ENCODE data around the gene TNFAIP8L2. TPM values are rescaled to one million over a fixed set of nuclear protein-coding genes. Genes with fewer than 3 reads are reported as not detected.
"Not testable (repeated sequence)": the region's sequence is repeated elsewhere in the genome, so short reads cannot be mapped to it uniquely, and the experiment has no call there.

The TNFAIP8L2 gene
- polyA plus RNA-seq, 2 of the 4 experiments (the other 2 are of a cell fraction): not detected

DNA sequence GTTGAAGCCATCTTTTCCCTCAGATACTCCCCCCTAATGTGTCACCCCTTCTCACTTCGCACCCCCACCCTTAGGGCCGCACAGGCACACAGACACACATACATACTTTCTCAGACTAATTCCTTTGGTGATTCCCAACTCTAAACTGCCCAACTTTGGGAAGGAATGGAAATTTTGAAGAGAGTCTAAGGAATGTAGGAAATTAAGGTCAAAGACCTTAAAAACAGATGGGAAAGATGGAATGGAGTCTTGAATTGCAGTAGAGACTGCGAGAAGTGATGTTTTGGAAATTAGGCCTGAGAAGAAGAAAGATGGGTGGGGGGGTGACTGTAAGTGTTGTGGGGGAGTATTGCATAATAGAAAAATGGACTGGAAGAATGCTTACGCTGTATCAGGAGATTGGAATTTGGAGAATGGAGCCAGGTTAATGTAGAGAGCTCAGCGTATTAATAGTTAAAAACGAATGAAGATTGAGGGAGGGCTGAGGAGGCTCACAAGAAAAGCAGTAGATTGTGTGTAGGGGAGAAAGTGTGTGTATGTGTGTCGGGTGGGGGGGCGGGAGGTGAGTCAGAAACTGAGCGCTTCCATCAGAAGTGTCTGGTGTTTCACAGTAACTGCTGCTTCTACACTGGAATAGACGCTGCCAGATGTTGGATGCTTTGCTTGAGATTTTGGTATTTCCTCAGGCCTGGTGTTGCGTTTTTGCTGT is 43.6 kb downstream of the TNFAIP8L2 start:
- TF ChIP-seq FOSL2 (IDR thresholded peaks at IDR 0.05): no peak
- TF ChIP-seq FOSL2 (CRISPR knock-in tag; IDR thresholded peaks at IDR 0.05): peak; percentile 34
- 0 out of 2 replicates have a peak, but pooled peaks have one; percentile 13 for TF ChIP-seq HOXA7 (CRISPR knock-in tag; IDR thresholded peaks at IDR 0.05)
- TF ChIP-seq GATA3 (IDR thresholded peaks at IDR 0.05; ENCODE audit: borderline replicate concordance): no peak
- peak; percentile 71 to 89 for TF ChIP-seq CEBPB (IDR thresholded peaks at IDR 0.05)
- Histone ChIP-seq H3K4me1 (peaks cover 23% of the 10 kb centered on the region), H3K4me2 (peak overlapping the region; percentile 87), H3K9me3 (no peaks in the 10 kb centered on the region), H3K27ac (peak overlapping the region; percentile 95), H3K4me3 (peak overlapping the region; percentile 78)
- ATAC-seq (no peak), DNase-seq (ENCODE audit: low read depth in 1 of 2, low spot score in 1 of 2) (peak; percentile 46 to 54), FAIRE-seq (no peak)
- POLR2A ChIA-PET: interaction anchor here (1.8 kb wide), 1 partner anchor 10 kb away, joined by 4 read pairs; the partner anchor contains the start of gene VPS72
- CTCF ChIA-PET: interaction anchor here (0.6 to 5.8 kb wide), 5 partner anchors 11 to 141 kb away, joined by 3 to 48 read pairs (median 3); partner anchors contain the start of gene VPS72
- 6% methylated on average over 10 of the region's 11 CpGs for WGBS (ENCODE audit: missing lambda C conversion rate)

GRCh38 chr1:151205381-151205965 is 49.0 kb downstream of the TNFAIP8L2 start:
- H3K27ac ChIP-seq; FAIRE-seq; H3K4me2 ChIP-seq; DNase-seq (ENCODE audit: low read depth in 1 of 2, low spot score in 1 of 2); H3K4me3 ChIP-seq; ATAC-seq; H3K9me3 ChIP-seq: not testable (repeated sequence)
- ChIA-PET CTCF (interaction anchor here (1.1 to 1.6 kb wide), 2 partner anchors 46 to 108 kb away, joined by 3 read pairs; no protein-coding TSS in a partner anchor), POLR2A (interaction anchor here (0.7 kb wide), 1 partner anchor 13 kb away, joined by 4 read pairs; no protein-coding TSS in a partner anchor)
- peaks cover 11% of the 10 kb centered on the region; the same call in 1 of the 3 replicates for H3K4me1 ChIP-seq
- WGBS (ENCODE audit: missing lambda C conversion rate): 91% methylated on average over 12 of the region's 12 CpGs

Other genes with a start within 250 kb of the TNFAIP8L2 start
- 48.8 and 56.9 TPM in 2 replicates for gene SETDB1, start 230.3 kb upstream of the TNFAIP8L2 start, polyA plus RNA-seq (2011; rRNA removed)
- 25.1 to 27.6 TPM (median 25.2 TPM) in 3 replicates for gene SETDB1, start 230.3 kb upstream of the TNFAIP8L2 start, polyA plus RNA-seq (2017; fragmentation: RNase III; extraction: RNeasy Plus Mini Kit Qiagen cat#74134 plus additional on column Dnase treatment)
- gene CERS2, start 181.8 kb upstream of the TNFAIP8L2 start, polyA plus RNA-seq (2011; rRNA removed): 356 and 395 TPM in 2 replicates
- 183 to 196 TPM (median 196 TPM) in 3 replicates for gene CERS2, start 181.8 kb upstream of the TNFAIP8L2 start, polyA plus RNA-seq (2017; fragmentation: RNase III; extraction: RNeasy Plus Mini Kit Qiagen cat#74134 plus additional on column Dnase treatment)
- gene ANXA9, start 174.4 kb upstream of the TNFAIP8L2 start, polyA plus RNA-seq (2011; rRNA removed): 2.2 and 3.3 TPM in 2 replicates
- 1.5 to 2.1 TPM (median 1.7 TPM) in 3 replicates for gene ANXA9, start 174.4 kb upstream of the TNFAIP8L2 start, polyA plus RNA-seq (2017; fragmentation: RNase III; extraction: RNeasy Plus Mini Kit Qiagen cat#74134 plus additional on column Dnase treatment)
- gene MINDY1, start 149.7 kb upstream of the TNFAIP8L2 start, polyA plus RNA-seq (2011; rRNA removed): 5.2 and 7.9 TPM in 2 replicates
- gene MINDY1, start 149.7 kb upstream of the TNFAIP8L2 start, polyA plus RNA-seq (2017; fragmentation: RNase III; extraction: RNeasy Plus Mini Kit Qiagen cat#74134 plus additional on column Dnase treatment): 4.0 to 4.8 TPM (median 4.8 TPM) in 3 replicates
- 27.0 and 27.5 TPM in 2 replicates for gene PRUNE1, start 148.2 kb upstream of the TNFAIP8L2 start, polyA plus RNA-seq (2011; rRNA removed)
- gene PRUNE1, start 148.2 kb upstream of the TNFAIP8L2 start, polyA plus RNA-seq (2017; fragmentation: RNase III; extraction: RNeasy Plus Mini Kit Qiagen cat#74134 plus additional on column Dnase treatment): 11.1 to 11.9 TPM (median 11.1 TPM) in 3 replicates
- 0.30 and 0.38 TPM in 2 replicates for gene BNIPL, start 120.1 kb upstream of the TNFAIP8L2 start, polyA plus RNA-seq (2011; rRNA removed)
- gene BNIPL, start 120.1 kb upstream of the TNFAIP8L2 start, polyA plus RNA-seq (2017; fragmentation: RNase III; extraction: RNeasy Plus Mini Kit Qiagen cat#74134 plus additional on column Dnase treatment): 0.22 to 0.51 TPM (median 0.28 TPM) in 3 replicates
- gene C1orf56, start 108.9 kb upstream of the TNFAIP8L2 start, polyA plus RNA-seq (2011; rRNA removed): 2.9 and 3.3 TPM in 2 replicates
- gene C1orf56, start 108.9 kb upstream of the TNFAIP8L2 start, polyA plus RNA-seq (2017; fragmentation: RNase III; extraction: RNeasy Plus Mini Kit Qiagen cat#74134 plus additional on column Dnase treatment): 5.1 to 6.8 TPM (median 6.6 TPM) in 3 replicates
- gene CDC42SE1, start 97.0 kb upstream of the TNFAIP8L2 start, polyA plus RNA-seq (2011; rRNA removed): 78.1 and 83.1 TPM in 2 replicates
- gene CDC42SE1, start 97.0 kb upstream of the TNFAIP8L2 start, polyA plus RNA-seq (2017; fragmentation: RNase III; extraction: RNeasy Plus Mini Kit Qiagen cat#74134 plus additional on column Dnase treatment): 50.6 to 54.7 TPM (median 52.0 TPM) in 3 replicates
- 33.7 and 35.3 TPM in 2 replicates for gene MLLT11, start 96.3 kb upstream of the TNFAIP8L2 start, polyA plus RNA-seq (2011; rRNA removed)
- gene MLLT11, start 96.3 kb upstream of the TNFAIP8L2 start, polyA plus RNA-seq (2017; fragmentation: RNase III; extraction: RNeasy Plus Mini Kit Qiagen cat#74134 plus additional on column Dnase treatment): 26.0 to 28.2 TPM (median 26.5 TPM) in 3 replicates
- gene GABPB2, start 85.9 kb upstream of the TNFAIP8L2 start, polyA plus RNA-seq (2011; rRNA removed): 9.9 and 10.8 TPM in 2 replicates
- gene GABPB2, start 85.9 kb upstream of the TNFAIP8L2 start, polyA plus RNA-seq (2017; fragmentation: RNase III; extraction: RNeasy Plus Mini Kit Qiagen cat#74134 plus additional on column Dnase treatment): 2.4 to 3.9 TPM (median 3.3 TPM) in 3 replicates
- 1.3 and 1.7 TPM in 2 replicates for gene SEMA6C, start 10.0 kb upstream of the TNFAIP8L2 start, polyA plus RNA-seq (2011; rRNA removed)
- 1.5 to 2.5 TPM (median 1.6 TPM) in 3 replicates for gene SEMA6C, start 10.0 kb upstream of the TNFAIP8L2 start, polyA plus RNA-seq (2017; fragmentation: RNase III; extraction: RNeasy Plus Mini Kit Qiagen cat#74134 plus additional on column Dnase treatment)
- 10.5 and 11.6 TPM in 2 replicates for gene LYSMD1, start 9.3 kb downstream of the TNFAIP8L2 start, polyA plus RNA-seq (2011; rRNA removed)
- gene LYSMD1, start 9.3 kb downstream of the TNFAIP8L2 start, polyA plus RNA-seq (2017; fragmentation: RNase III; extraction: RNeasy Plus Mini Kit Qiagen cat#74134 plus additional on column Dnase treatment): 7.0 to 7.3 TPM (median 7.3 TPM) in 3 replicates
- gene SCNM1, start 9.5 kb downstream of the TNFAIP8L2 start, polyA plus RNA-seq (2011; rRNA removed): 27.9 and 29.3 TPM in 2 replicates
- gene SCNM1, start 9.5 kb downstream of the TNFAIP8L2 start, polyA plus RNA-seq (2017; fragmentation: RNase III; extraction: RNeasy Plus Mini Kit Qiagen cat#74134 plus additional on column Dnase treatment): 29.5 to 31.7 TPM (median 30.9 TPM) in 3 replicates
- 0.30 TPM in 1 of 2 replicates, not detected in the other for gene TMOD4, start 19.3 kb downstream of the TNFAIP8L2 start, polyA plus RNA-seq (2011; rRNA removed)
- 0.29 to 0.49 TPM in 2 of 3 replicates, not detected in the other for gene TMOD4, start 19.3 kb downstream of the TNFAIP8L2 start, polyA plus RNA-seq (2017; fragmentation: RNase III; extraction: RNeasy Plus Mini Kit Qiagen cat#74134 plus additional on column Dnase treatment)
- 64.4 and 81.2 TPM in 2 replicates for gene VPS72, start 33.5 kb downstream of the TNFAIP8L2 start, polyA plus RNA-seq (2011; rRNA removed)
- gene VPS72, start 33.5 kb downstream of the TNFAIP8L2 start, polyA plus RNA-seq (2017; fragmentation: RNase III; extraction: RNeasy Plus Mini Kit Qiagen cat#74134 plus additional on column Dnase treatment): 49.7 to 50.8 TPM (median 49.8 TPM) in 3 replicates
- 129 and 183 TPM in 2 replicates for gene PIP5K1A, start 41.9 kb downstream of the TNFAIP8L2 start, polyA plus RNA-seq (2011; rRNA removed)
- 46.8 to 50.0 TPM (median 49.4 TPM) in 3 replicates for gene PIP5K1A, start 41.9 kb downstream of the TNFAIP8L2 start, polyA plus RNA-seq (2017; fragmentation: RNase III; extraction: RNeasy Plus Mini Kit Qiagen cat#74134 plus additional on column Dnase treatment)
- gene PSMD4, start 98.1 kb downstream of the TNFAIP8L2 start, polyA plus RNA-seq (2011; rRNA removed): 241 and 265 TPM in 2 replicates
- gene PSMD4, start 98.1 kb downstream of the TNFAIP8L2 start, polyA plus RNA-seq (2017; fragmentation: RNase III; extraction: RNeasy Plus Mini Kit Qiagen cat#74134 plus additional on column Dnase treatment): 207 to 218 TPM (median 210 TPM) in 3 replicates
- 14.0 and 14.3 TPM in 2 replicates for gene ZNF687, start 125.7 kb downstream of the TNFAIP8L2 start, polyA plus RNA-seq (2011; rRNA removed)
- 16.3 to 18.4 TPM (median 17.5 TPM) in 3 replicates for gene ZNF687, start 125.7 kb downstream of the TNFAIP8L2 start, polyA plus RNA-seq (2017; fragmentation: RNase III; extraction: RNeasy Plus Mini Kit Qiagen cat#74134 plus additional on column Dnase treatment)
- gene PI4KB, start 170.8 kb downstream of the TNFAIP8L2 start, polyA plus RNA-seq (2011; rRNA removed): 34.4 and 37.7 TPM in 2 replicates
- 26.3 to 27.6 TPM (median 26.8 TPM) in 3 replicates for gene PI4KB, start 170.8 kb downstream of the TNFAIP8L2 start, polyA plus RNA-seq (2017; fragmentation: RNase III; extraction: RNeasy Plus Mini Kit Qiagen cat#74134 plus additional on column Dnase treatment)
- 55.9 and 70.0 TPM in 2 replicates for gene RFX5, start 190.6 kb downstream of the TNFAIP8L2 start, polyA plus RNA-seq (2011; rRNA removed)
- 49.7 to 60.1 TPM (median 59.2 TPM) in 3 replicates for gene RFX5, start 190.6 kb downstream of the TNFAIP8L2 start, polyA plus RNA-seq (2017; fragmentation: RNase III; extraction: RNeasy Plus Mini Kit Qiagen cat#74134 plus additional on column Dnase treatment)
- 28.6 and 35.4 TPM in 2 replicates for gene SELENBP1, start 216.1 kb downstream of the TNFAIP8L2 start, polyA plus RNA-seq (2011; rRNA removed)
- gene SELENBP1, start 216.1 kb downstream of the TNFAIP8L2 start, polyA plus RNA-seq (2017; fragmentation: RNase III; extraction: RNeasy Plus Mini Kit Qiagen cat#74134 plus additional on column Dnase treatment): 9.0 to 12.8 TPM (median 12.6 TPM) in 3 replicates
- 405 and 431 TPM in 2 replicates for gene PSMB4, start 242.9 kb downstream of the TNFAIP8L2 start, polyA plus RNA-seq (2011; rRNA removed)
- 366 to 384 TPM (median 383 TPM) in 3 replicates for gene PSMB4, start 242.9 kb downstream of the TNFAIP8L2 start, polyA plus RNA-seq (2017; fragmentation: RNase III; extraction: RNeasy Plus Mini Kit Qiagen cat#74134 plus additional on column Dnase treatment)

All from A549 (cell line).